GF-D8 (cell line): ENCODE results near the gene RFTN2.

Source experiments
- DNase-seq: peaks from one replicate; lab custom pipeline; 2025; lab: John Stamatoyannopoulos, UW

Gene RFTN2

DNA sequence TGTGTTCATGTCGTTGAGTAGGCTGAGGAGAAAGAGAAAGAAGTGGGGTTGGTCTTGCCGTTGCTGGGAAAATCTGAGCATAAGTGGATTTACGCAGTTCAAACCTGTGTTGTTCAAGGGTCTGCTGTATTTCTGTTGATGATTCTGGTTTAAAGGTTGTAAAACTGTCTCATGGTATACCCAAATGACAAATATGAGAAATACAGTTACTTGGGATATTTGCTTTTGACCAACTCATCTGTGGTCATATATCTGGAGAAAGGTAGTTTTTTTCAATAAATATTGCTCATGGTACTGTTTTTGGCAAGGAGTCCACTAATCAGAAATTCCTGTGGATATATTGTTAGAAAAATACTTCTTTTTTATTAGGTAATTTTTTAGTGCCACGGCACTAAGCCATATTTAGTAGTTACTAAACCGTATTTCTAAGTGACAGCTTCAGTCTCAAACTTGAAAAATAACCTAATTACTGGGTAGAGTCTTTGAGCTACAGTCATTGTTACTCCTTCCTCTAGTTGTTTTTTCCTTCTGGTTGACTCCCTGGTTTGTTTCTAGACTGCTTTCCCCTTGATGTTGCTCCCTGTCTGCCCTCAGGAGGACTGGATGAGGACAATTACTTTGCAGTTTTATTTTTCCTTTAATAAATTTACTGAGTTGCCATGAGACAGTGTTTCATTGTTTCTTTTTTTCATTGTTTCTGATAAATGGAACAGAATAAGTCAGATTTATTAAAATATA lies 128.1 kb downstream of the RFTN2 start:
- DNase-seq: no peak

DNA sequence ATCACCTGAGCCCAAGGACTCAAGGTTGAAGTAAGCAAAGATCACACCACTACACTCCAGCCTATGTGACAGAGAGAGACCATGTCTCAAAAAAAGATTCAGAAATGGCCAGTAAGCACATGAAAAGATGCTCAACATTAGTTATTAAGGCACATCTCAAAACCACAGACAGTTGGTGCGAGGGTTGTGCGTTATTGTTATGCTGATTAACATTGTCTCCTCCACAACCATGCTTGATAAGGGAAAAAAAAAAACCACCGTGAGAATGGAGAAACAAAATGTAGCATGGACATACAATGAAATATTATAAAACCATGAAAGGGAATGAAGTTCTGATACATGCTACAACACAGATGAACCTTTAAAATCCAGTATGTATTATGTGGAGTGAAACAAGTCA lies 132.2 kb downstream of the RFTN2 start:
- no peak for DNase-seq

DNA sequence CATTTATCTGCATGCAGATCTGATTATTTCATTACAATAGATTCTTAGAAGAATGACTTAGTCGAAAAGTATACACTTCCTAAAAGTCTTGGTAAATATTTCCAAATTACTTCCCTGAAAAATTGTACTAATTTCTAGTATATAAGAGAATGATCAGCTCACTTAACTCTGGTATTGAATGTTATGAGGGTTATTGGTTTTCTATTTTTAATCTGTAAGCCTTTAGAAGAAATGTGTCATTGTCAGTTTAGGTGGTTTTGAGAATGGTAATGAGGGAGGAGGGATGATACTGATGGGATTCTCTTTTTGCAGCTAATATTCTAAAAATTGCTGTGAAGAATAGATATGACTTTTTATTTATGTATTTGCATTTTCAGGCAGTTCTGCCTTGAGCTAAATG lies 135.7 kb downstream of the RFTN2 start:
- DNase-seq: no peak

DNA sequence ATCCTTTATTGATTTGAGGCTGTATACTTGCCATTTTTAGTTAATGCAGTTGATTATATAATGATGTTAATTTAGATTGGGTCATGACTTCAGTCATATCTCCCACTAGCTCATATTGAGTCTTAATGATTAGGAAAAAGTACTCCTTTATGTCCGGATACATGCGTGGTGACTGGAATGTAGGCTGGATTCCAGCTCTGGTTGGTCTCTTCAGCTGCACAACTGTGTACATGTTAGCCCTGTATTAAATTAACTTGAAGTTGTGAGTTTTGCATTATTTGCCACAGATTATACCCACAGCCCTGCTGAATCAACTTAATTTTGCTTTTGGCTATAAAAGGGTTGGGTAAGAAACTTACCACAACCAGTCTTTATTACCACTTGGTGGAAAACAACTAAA lies 137.0 kb downstream of the RFTN2 start:
- DNase-seq: no peak
